A673 (cell line): Measurements from ENCODE around the gene PSD2. TPM values are rescaled to one million over a fixed set of nuclear protein-coding genes. Genes with fewer than 3 reads are reported as not detected.

ENCODE experiments used
- BruUV-seq: library from RNA; stranded (reverse); fragments of 400-500 nt; replicated peaks from 2 replicates; lab custom pipeline; 2021; lab: Mats Ljungman, UMichigan
- CTCF ChIA-PET: fragments of 300-600 bp; sonication (Branson Sonifier 250); formaldehyde crosslinking; loops from one replicate; lab custom pipeline; 2022; ENCODE audit warnings: antibody characterized with exemption; lab: Charles Lee
- POLR2A ChIA-PET: fragments of 300-600 bp; sonication (Branson Sonifier 250); formaldehyde crosslinking; loops from one replicate; lab custom pipeline; 2022; ENCODE audit warnings: antibody characterized with exemption; ENCODE audit not compliant: low non-redundant PET; lab: Charles Lee
- DNase-seq: peaks from one replicate; pipeline ENCODE4 v3.0.0-alpha.2; 2015; ENCODE audit warnings: low spot score
- H3K27ac ChIP-seq: fragments of 200-600 bp; sonication (generic); 2 replicates; pipeline ENCODE4 v1.5.1; 2016; ENCODE audit warnings: mixed run types, low read depth, mild to moderate bottlenecking, mixed read lengths, antibody characterized with exemption, low read length; ENCODE audit not compliant: poor library complexity, severe bottlenecking
- H3K27me3 ChIP-seq: fragments of 200-600 bp; sonication (generic); replicated peaks from 2 replicates; pipeline ENCODE4 v1.6.1; 2017; ENCODE audit warnings: mixed run types, low read depth, mild to moderate bottlenecking, mixed read lengths, antibody characterized with exemption, low read length; ENCODE audit not compliant: insufficient read depth, poor library complexity
- H3K36me3 ChIP-seq: fragments of 200-600 bp; sonication (generic); 2 replicates; pipeline ENCODE4 v1.6.1; 2016; ENCODE audit warnings: mixed run types, mild to moderate bottlenecking, mixed read lengths, antibody characterized with exemption, low read length; ENCODE audit not compliant: insufficient read depth, poor library complexity, severe bottlenecking
- H3K4me1 ChIP-seq: fragments of 200-600 bp; sonication (generic); 2 replicates; pipeline ENCODE4 v1.6.1; 2017; ENCODE audit warnings: mixed run types, mild to moderate bottlenecking, mixed read lengths, antibody characterized with exemption, low read length; ENCODE audit not compliant: insufficient read depth, poor library complexity, severe bottlenecking
- H3K4me3 ChIP-seq: fragments of 200-600 bp; sonication (generic); 2 replicates; pipeline ENCODE4 v1.5.1; 2016; ENCODE audit warnings: low read depth, mixed run types, mild to moderate bottlenecking, mixed read lengths, low read length; ENCODE audit not compliant: poor library complexity, severe bottlenecking
- H3K9me3 ChIP-seq: fragments of 200-600 bp; sonication (generic); 2 replicates; pipeline ENCODE4 v1.6.1; 2016; ENCODE audit warnings: mixed run types, low read depth, mild to moderate bottlenecking, mixed read lengths, antibody characterized with exemption, low read length; ENCODE audit not compliant: poor library complexity, severe bottlenecking
- CTCF ChIP-seq: fragments of 300-800, 200-600 bp; sonication (generic); conservative IDR thresholded peaks from 2 replicates; pipeline ENCODE4 v1.5.1; 2017; ENCODE audit warnings: low read depth, mild to moderate bottlenecking, antibody characterized with exemption, low read length, moderate library complexity, mixed read lengths
- EZH2 ChIP-seq: fragments of 200-600 bp; sonication (generic); IDR thresholded peaks from 2 replicates; pipeline ENCODE4 v1.6.1; 2017; ENCODE audit warnings: borderline replicate concordance, low read depth, mild to moderate bottlenecking, mixed read lengths, antibody characterized with exemption, low read length; ENCODE audit not compliant: poor library complexity, severe bottlenecking
- intact Hi-C: fragments of 100-400 bp; cut with micrococcal nuclease; formaldehyde crosslinking; loops from one replicate; pipeline ENCODE4 v1.10.0; 2022; ENCODE audit not compliant: unreplicated experiment
- total RNA-seq: library from RNA; stranded (reverse); gene quantifications from 2 replicates; pipeline ENCODE4 v1.2.3, GENCODE V29; 2021

PSD2 gene
- total RNA-seq, 1 experiment from 2014 or later: 0.26 TPM

- POLR2A ChIA-PET: no interaction called here
- Histone ChIP-seq H3K27ac (no peak overlapping the region), H3K27me3 (peaks cover 18% of the 10 kb centered on the region), H3K36me3 (no peaks in the 10 kb centered on the region), H3K9me3 (no peaks in the 10 kb centered on the region), H3K4me1 (no peaks in the 10 kb centered on the region), H3K4me3 (no peak overlapping the region)
- no peak for DNase-seq
- CTCF ChIA-PET: no interaction called here
- no peak for TF ChIP-seq EZH2
- TF ChIP-seq CTCF: no peak
- intact Hi-C loops: no loop called here
- no TSS peak for BruUV-seq
These were observed 90.6 kb downstream of the PSD2 start for GRCh38 chr5:139886213-139886612.

GRCh38 chr5:139888370-139888769 is 92.8 kb downstream of the PSD2 start:
- no peak for TF ChIP-seq EZH2
- DNase-seq: no peak
- ChIA-PET CTCF (no interaction called here), POLR2A (no interaction called here)
- no peak overlapping the region for H3K4me3 ChIP-seq
- no peak overlapping the region for H3K27ac ChIP-seq
- peaks cover 18% of the 10 kb centered on the region for H3K27me3 ChIP-seq
- no peaks in the 10 kb centered on the region for H3K36me3 ChIP-seq
- H3K4me1 ChIP-seq: no peaks in the 10 kb centered on the region
- BruUV-seq: no TSS peak
- intact Hi-C loops: no loop called here
- no peaks in the 10 kb centered on the region for H3K9me3 ChIP-seq

DNA sequence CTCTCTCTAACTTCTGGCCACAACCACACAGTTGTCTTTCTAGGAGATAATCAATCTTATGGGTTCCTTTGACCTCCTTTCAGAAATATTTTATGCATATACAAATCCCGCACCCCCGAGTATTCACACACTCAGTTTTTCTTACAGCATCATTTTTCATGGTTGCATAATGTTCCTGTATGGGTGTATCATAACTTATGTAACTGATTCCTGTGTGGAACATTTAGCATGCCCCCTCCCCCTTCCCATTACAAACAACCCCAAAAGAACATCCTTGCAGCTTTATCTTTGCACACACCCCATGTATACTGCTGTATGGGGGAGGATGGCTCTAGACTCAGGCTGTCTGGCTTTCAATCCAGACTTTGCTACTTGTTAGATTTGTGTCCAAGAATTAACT is 93.8 kb downstream of the PSD2 start:
- ChIA-PET POLR2A (no interaction called here), CTCF (no interaction called here)
- no peaks in the 10 kb centered on the region for H3K4me1 ChIP-seq
- intact Hi-C loops: no loop called here
- no peaks in the 10 kb centered on the region for H3K36me3 ChIP-seq
- H3K4me3 ChIP-seq: no peak overlapping the region
- H3K27ac ChIP-seq: no peak overlapping the region
- H3K27me3 ChIP-seq: peaks cover 18% of the 10 kb centered on the region
- no peaks in the 10 kb centered on the region for H3K9me3 ChIP-seq
- DNase-seq: no peak
- BruUV-seq: no TSS peak
- TF ChIP-seq EZH2: no peak
- no peak for TF ChIP-seq CTCF

- no peaks in the 10 kb centered on the region for H3K4me1 ChIP-seq
- CTCF ChIA-PET: no interaction called here
- intact Hi-C loops: no loop called here
- peaks cover 28% of the 10 kb centered on the region for H3K27me3 ChIP-seq
- H3K36me3 ChIP-seq: no peaks in the 10 kb centered on the region
- POLR2A ChIA-PET: no interaction called here
- H3K9me3 ChIP-seq: no peaks in the 10 kb centered on the region
- BruUV-seq: no TSS peak
- no peak overlapping the region for H3K27ac ChIP-seq
- DNase-seq: no peak
- H3K4me3 ChIP-seq: no peak overlapping the region
- TF ChIP-seq EZH2 (no peak), CTCF (no peak)
These were observed 98.3 kb downstream of the PSD2 start for GRCh38 chr5:139893873-139894272.
